ENCODE data around the gene KIAA0319L. TPM values are rescaled to one million over a fixed set of nuclear protein-coding genes. Genes with fewer than 3 reads are reported as not detected.
"Not testable (repeated sequence)": the region's sequence is repeated elsewhere in the genome, so short reads cannot be mapped to it uniquely, and the experiment has no call there.

Gene KIAA0319L
- polyA plus RNA-seq, 1 donor (not counting 4 experiments of a cell fraction or from before 2014, with no cell fraction given): 23.8 TPM

- no peaks in the 10 kb centered on the region for H3K79me2 ChIP-seq (ENCODE audit: control insufficient read depth, insufficient read depth, low read length)
- no peak overlapping the region for H3K9ac ChIP-seq (ENCODE audit: control insufficient read depth, extremely low read depth, insufficient read depth, low read length)
- H3K9me1 ChIP-seq (ENCODE audit: control insufficient read depth, extremely low read depth, insufficient read depth, low read length): no peaks in the 10 kb centered on the region
- H3K4me3 ChIP-seq (ENCODE audit: control insufficient read depth in 2 of 3, extremely low read depth in 1 of 3, insufficient read depth in 2 of 3, low read depth in 1 of 3, low read length in 3 of 3): no peak overlapping the region
- no peak for DNase-seq (ENCODE audit: low read depth, low spot score)
- peaks cover 0 to 2% of the 10 kb centered on the region in 2 experiments for H3K36me3 ChIP-seq (ENCODE audit: control insufficient read depth in 2 of 2, extremely low read depth in 1 of 2, insufficient read depth in 2 of 2, low read length in 2 of 2)
- H3K27ac ChIP-seq (ENCODE audit: control insufficient read depth, insufficient read depth, low read length): no peak overlapping the region
- no peak overlapping the region for H3K4me2 ChIP-seq (ENCODE audit: control insufficient read depth, extremely low read depth, insufficient read depth, low read depth, low read length)
- no peaks in the 10 kb centered on the region for H4K20me1 ChIP-seq (ENCODE audit: control insufficient read depth, extremely low read depth, insufficient read depth, low read length)
- FAIRE-seq: no peak
- no peaks in the 10 kb centered on the region for H3K4me1 ChIP-seq (ENCODE audit: control insufficient read depth, extremely low read depth, insufficient read depth, low read length)
- TF ChIP-seq EZH2 (IDR thresholded peaks at IDR 0.05; ENCODE audit: low read length) (no peak), CTCF (optimal IDR thresholded peaks at IDR 0.05 in 1 of 3, IDR thresholded peaks at IDR 0.05 in 1 of 3, conservative IDR thresholded peaks at IDR 0.05 in 1 of 3; ENCODE audit: extremely low read depth in 1 of 3, insufficient read depth in 2 of 3, low read length in 3 of 3) (no peak)
- H3K27me3 ChIP-seq (ENCODE audit: control insufficient read depth, extremely low read depth, insufficient read depth, low read length): no peaks in the 10 kb centered on the region
- H2AFZ ChIP-seq (ENCODE audit: control insufficient read depth, low read length): no peak overlapping the region
- H3K9me3 ChIP-seq (ENCODE audit: control insufficient read depth, low read depth, low read length): no peaks in the 10 kb centered on the region
- dilution Hi-C loops (cut with MboI; ENCODE audit: extremely low pct_ligation_motif_present, low sequenced_read_pairs): no loop called here
Observed at GRCh38 chr1:35475356-35475755, 81.8 kb downstream of the KIAA0319L start.

GRCh38 chr1:35473216-35473615, 84.0 kb downstream of the KIAA0319L start:
- H4K20me1 ChIP-seq (ENCODE audit: control insufficient read depth, extremely low read depth, insufficient read depth, low read length); H3K27ac ChIP-seq (ENCODE audit: control insufficient read depth, insufficient read depth, low read length); H2AFZ ChIP-seq (ENCODE audit: control insufficient read depth, low read length); H3K4me3 ChIP-seq (ENCODE audit: control insufficient read depth in 2 of 3, extremely low read depth in 1 of 3, insufficient read depth in 2 of 3, low read depth in 1 of 3, low read length in 3 of 3); H3K9ac ChIP-seq (ENCODE audit: control insufficient read depth, extremely low read depth, insufficient read depth, low read length); H3K79me2 ChIP-seq (ENCODE audit: control insufficient read depth, insufficient read depth, low read length); FAIRE-seq; DNase-seq (ENCODE audit: low read depth, low spot score); H3K36me3 ChIP-seq (ENCODE audit: control insufficient read depth in 2 of 2, extremely low read depth in 1 of 2, insufficient read depth in 2 of 2, low read length in 2 of 2); H3K27me3 ChIP-seq (ENCODE audit: control insufficient read depth, extremely low read depth, insufficient read depth, low read length); H3K4me1 ChIP-seq (ENCODE audit: control insufficient read depth, extremely low read depth, insufficient read depth, low read length); H3K9me1 ChIP-seq (ENCODE audit: control insufficient read depth, extremely low read depth, insufficient read depth, low read length); H3K4me2 ChIP-seq (ENCODE audit: control insufficient read depth, extremely low read depth, insufficient read depth, low read depth, low read length); dilution Hi-C loops (cut with MboI; ENCODE audit: extremely low pct_ligation_motif_present, low sequenced_read_pairs); H3K9me3 ChIP-seq (ENCODE audit: control insufficient read depth, low read depth, low read length): not testable (repeated sequence)

GRCh38 chr1:35470977-35471613, 86.1 kb downstream of the KIAA0319L start:
- no peaks in the 10 kb centered on the region for H4K20me1 ChIP-seq (ENCODE audit: control insufficient read depth, extremely low read depth, insufficient read depth, low read length)
- H3K79me2 ChIP-seq (ENCODE audit: control insufficient read depth, insufficient read depth, low read length): no peaks in the 10 kb centered on the region
- DNase-seq (ENCODE audit: low read depth, low spot score): no peak
- dilution Hi-C loops (cut with MboI; ENCODE audit: extremely low pct_ligation_motif_present, low sequenced_read_pairs): no loop called here
- H3K27me3 ChIP-seq (ENCODE audit: control insufficient read depth, extremely low read depth, insufficient read depth, low read length): no peaks in the 10 kb centered on the region
- H2AFZ ChIP-seq (ENCODE audit: control insufficient read depth, low read length): no peak overlapping the region
- no peaks in the 10 kb centered on the region for H3K9me1 ChIP-seq (ENCODE audit: control insufficient read depth, extremely low read depth, insufficient read depth, low read length)
- H3K36me3 ChIP-seq (ENCODE audit: control insufficient read depth in 2 of 2, extremely low read depth in 1 of 2, insufficient read depth in 2 of 2, low read length in 2 of 2): no peaks in the 10 kb centered on the region
- no peak for FAIRE-seq
- H3K4me1 ChIP-seq (ENCODE audit: control insufficient read depth, extremely low read depth, insufficient read depth, low read length): peaks cover 10% of the 10 kb centered on the region
- no peaks in the 10 kb centered on the region for H3K9me3 ChIP-seq (ENCODE audit: control insufficient read depth, low read depth, low read length)
- no peak overlapping the region for H3K27ac ChIP-seq (ENCODE audit: control insufficient read depth, insufficient read depth, low read length)
- H3K4me2 ChIP-seq (ENCODE audit: control insufficient read depth, extremely low read depth, insufficient read depth, low read depth, low read length): no peak overlapping the region
- TF ChIP-seq EZH2 (IDR thresholded peaks at IDR 0.05; ENCODE audit: low read length) (no peak), CTCF (optimal IDR thresholded peaks at IDR 0.05 in 1 of 3, IDR thresholded peaks at IDR 0.05 in 1 of 3, conservative IDR thresholded peaks at IDR 0.05 in 1 of 3; ENCODE audit: extremely low read depth in 1 of 3, insufficient read depth in 2 of 3, low read length in 3 of 3) (no peak)
- H3K9ac ChIP-seq (ENCODE audit: control insufficient read depth, extremely low read depth, insufficient read depth, low read length): no peak overlapping the region
- H3K4me3 ChIP-seq (ENCODE audit: control insufficient read depth in 2 of 3, extremely low read depth in 1 of 3, insufficient read depth in 2 of 3, low read depth in 1 of 3, low read length in 3 of 3): no peak overlapping the region

Measured in keratinocyte (primary cell).